Measurements from ENCODE around the gene HIC1. TPM values are rescaled to one million over a fixed set of nuclear protein-coding genes. Genes with fewer than 3 reads are reported as not detected.

Gene HIC1
- total RNA-seq, 1 experiment from 2014 or later: 3.7 TPM

DNA sequence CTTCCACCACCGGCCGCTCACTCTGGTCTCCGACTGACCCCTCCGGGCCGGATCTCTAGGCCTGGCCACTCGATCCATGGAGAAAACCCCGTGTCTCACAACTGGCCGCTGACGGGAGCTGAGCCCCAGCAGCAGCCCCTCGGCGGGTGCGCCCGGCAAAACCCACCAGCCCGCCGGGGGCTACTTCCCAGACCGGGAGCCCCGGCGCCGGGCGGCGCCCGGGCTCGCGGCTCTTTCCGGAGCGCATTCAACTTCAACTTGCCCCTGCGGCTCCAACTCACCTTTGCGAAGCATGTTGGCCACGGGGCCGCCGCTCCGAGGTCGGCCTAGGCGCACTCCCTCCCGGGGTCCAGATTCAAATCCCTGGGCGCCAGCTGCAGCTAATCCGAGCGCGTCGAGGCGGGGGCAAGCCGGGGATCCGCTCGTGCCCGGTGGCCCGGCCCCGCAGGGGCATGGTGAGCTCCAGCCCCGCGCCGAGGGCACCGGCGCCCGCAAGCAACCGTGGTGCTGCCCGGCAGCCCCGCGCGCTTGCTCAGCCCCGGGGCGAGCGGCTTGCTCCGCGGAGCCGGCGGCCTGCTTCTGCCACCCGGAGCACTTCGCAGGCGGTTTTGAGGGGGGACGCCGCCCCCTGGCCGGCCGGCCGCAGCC is 30.2 kb upstream of the HIC1 start:
- peak; percentile 18 for DNase-seq (ENCODE audit: low read depth)

GRCh38 chr17:2025220-2025621 is 29.7 kb upstream of the HIC1 start, which contains the start of gene RTN4RL1:
RTN4RL1 (minus strand) TSS chr17:2025334; CDS start chr17:2024865, 469 bp downstream.
- DNase-seq (ENCODE audit: low read depth): peak; percentile 72

DNA sequence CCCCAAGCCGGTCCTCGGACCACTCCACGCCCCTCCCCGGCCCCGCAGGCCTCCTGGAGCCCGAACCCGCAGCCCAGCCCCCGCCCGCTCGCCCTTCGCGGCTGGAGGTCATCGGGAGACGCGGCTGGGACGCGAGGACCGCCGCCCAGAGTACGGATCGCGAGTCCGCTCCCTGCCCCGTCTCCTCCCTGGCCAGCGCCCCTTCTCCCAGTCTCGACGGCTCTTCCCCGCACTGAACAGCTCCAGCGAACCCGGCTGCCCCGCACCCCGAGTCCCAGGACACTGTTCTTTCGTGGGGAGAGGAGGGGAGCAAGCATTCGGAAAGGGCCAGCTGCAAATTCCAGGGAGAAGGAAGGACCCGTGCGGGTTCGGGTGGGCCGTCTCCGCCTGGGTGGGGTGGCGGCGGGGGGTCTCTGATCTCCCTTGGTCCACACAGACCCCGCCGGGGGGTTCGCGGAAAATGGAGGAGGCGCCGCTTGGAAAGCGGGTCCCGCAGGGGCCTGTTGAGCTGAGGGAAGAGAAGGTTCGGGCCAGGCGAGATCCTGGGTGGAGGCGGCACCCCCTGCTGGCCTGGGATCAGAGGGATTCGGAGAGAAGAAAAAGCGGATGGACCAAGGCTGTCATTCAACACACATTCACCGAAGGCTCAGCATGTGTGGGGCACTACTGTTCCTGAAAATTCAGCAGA is 29.1 kb upstream of the HIC1 start:
- peak; percentile 67 for DNase-seq (ENCODE audit: low read depth)

DNA sequence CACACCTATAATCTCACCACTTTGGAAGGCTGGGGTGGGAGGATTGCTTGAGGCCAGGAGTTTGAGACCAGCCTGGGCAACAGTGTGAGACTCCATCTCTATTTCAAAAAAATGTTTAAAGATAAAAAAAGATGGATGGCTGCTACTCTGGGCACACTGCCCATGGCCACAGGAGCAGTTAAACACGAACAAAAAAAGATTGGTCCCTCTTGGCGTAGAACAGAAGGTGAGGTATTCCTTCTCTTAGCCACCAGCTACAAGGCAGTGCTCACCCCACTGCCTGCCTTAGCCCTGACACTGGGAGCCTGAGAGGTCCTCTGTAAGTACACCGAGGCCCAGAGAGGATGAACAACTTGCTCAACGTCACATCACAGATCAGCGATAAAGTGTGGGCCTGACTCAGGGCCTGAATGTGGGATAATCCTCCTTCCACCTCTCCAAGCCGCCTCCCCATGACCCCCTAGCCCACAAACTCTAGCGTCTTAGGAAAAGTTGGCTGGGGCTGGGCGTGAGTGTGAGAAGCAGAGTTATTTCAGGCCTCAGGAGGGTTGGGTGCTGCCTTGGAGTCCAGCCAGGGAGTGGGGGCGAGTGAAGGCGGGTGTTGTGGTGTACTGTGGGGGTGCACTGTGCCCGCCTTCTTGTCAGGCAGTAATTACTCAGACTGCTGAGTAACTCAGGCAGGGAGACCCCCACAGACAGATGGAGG is 27.2 kb upstream of the HIC1 start:
- no peak for DNase-seq (ENCODE audit: low read depth)

- DNase-seq (ENCODE audit: low read depth): no peak
Observed at GRCh38 chr17:2028234-2028614, 26.7 kb upstream of the HIC1 start.

DNA sequence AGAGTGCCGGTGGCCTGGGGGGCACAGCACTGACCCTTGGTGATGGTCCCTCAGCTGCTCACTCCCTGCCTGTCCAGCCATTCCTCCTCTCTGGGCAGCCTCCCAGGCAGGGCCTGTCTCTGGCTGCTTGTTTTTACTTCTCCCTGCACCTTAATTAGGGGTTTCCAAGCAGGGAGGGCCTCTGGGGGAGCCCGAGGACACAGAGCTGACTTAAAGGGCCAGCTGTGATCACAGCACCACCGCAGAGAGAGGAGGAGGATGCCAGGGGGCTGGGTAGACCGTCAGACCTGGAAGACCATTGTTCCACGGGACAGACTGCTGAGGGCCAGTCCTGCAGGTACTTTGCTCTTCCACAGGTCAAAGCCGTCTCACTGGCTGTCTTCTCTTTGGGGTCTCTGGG is 26.2 kb upstream of the HIC1 start:
- peak; percentile 22 for DNase-seq (ENCODE audit: low read depth)

DNA sequence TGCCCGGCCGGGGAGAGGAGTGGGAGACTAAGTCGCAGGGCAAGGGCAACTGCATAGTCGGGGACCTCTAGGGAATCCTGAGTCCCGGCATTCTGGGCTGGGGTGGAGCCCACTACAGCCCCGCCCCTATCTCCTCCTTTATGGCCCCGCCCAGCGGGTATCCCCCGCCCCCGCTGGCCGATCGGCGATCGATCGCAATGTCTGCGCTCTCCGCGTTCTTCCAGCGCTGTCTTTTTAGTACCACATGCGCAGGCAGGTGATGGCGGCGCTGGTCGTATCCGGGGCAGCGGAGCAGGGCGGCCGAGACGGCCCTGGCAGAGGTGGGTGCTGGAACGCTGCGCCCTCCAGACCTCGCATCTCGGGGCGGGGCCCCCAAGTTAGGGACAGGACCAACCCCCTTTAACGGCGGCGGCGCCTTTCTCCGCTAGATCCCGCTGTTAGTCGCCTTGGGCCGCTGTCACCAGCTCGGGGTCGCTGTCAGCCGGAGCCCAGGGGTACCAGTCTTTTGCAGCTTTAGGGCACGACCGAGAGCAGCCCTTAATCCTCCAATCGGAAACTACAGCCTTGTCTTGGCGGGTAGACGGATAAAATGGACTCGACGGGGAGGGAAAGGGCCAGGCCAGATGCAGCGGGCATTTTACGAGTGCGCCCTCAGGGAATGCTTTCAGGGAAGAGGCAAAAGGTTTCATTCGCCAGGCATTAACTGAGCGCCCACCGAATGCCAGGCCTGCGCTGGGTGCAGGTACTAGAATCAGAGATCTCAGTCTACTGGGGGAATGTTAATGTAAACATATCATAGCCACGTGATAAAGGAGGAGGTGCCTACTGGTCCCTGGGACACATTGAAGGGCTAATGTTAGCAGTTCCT is 24.8 kb upstream of the HIC1 start, which contains the start of gene DPH1:
TSS of gene DPH1 (plus strand) at position 243 of the 868 bp plus-strand sequence. CDS start at position 260, 17 bp downstream.
- DNase-seq (ENCODE audit: low read depth): peak; percentile 86

GRCh38 chr17:2030779-2031163 is 24.1 kb upstream of the HIC1 start:
- DNase-seq (ENCODE audit: low read depth): no peak

DNA sequence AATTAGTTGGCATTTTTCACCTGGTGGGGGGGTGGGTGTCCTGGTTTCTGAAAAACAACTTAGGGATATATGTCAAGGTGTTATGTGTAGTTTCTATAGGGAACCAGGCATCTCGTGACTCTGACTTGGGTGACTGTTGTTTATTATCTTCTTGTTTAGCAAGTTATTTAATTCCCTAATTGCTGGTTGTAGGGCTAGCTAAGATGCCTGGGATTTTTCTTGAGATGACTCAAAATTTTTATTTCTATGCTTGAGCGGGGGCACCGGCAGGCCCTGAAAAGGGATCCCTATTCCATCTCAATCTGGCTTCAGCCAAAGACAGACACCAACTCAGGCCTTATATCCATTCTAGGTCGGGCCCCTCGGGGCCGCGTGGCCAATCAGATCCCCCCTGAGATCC is 21.8 kb upstream of the HIC1 start:
- peak; percentile 25 for DNase-seq (ENCODE audit: low read depth)

DNA sequence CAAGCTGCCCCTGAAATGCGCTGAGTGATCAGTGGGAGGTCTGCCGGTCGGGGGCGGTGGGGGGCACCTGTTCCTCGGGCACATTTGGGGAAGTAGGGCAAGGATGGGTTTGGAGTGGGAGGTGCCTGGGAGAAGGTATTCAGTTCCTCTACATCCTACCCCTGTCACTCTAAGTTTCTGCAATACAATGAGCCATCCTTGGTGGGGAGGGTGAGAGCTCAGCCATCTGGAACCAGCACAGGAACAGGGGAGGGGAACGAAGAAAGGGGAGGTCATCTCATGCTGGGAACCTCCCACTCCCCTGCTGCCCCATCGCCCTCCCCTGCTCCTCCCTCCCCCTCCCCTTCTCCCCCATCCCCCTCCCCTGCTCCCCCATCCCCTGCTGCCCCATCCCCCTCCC is 20.7 kb upstream of the HIC1 start:
- DNase-seq (ENCODE audit: low read depth): peak; percentile 75

GRCh38 chr17:2034806-2035540 is 19.9 kb upstream of the HIC1 start:
- DNase-seq (ENCODE audit: low read depth): peak; percentile 85

DNA sequence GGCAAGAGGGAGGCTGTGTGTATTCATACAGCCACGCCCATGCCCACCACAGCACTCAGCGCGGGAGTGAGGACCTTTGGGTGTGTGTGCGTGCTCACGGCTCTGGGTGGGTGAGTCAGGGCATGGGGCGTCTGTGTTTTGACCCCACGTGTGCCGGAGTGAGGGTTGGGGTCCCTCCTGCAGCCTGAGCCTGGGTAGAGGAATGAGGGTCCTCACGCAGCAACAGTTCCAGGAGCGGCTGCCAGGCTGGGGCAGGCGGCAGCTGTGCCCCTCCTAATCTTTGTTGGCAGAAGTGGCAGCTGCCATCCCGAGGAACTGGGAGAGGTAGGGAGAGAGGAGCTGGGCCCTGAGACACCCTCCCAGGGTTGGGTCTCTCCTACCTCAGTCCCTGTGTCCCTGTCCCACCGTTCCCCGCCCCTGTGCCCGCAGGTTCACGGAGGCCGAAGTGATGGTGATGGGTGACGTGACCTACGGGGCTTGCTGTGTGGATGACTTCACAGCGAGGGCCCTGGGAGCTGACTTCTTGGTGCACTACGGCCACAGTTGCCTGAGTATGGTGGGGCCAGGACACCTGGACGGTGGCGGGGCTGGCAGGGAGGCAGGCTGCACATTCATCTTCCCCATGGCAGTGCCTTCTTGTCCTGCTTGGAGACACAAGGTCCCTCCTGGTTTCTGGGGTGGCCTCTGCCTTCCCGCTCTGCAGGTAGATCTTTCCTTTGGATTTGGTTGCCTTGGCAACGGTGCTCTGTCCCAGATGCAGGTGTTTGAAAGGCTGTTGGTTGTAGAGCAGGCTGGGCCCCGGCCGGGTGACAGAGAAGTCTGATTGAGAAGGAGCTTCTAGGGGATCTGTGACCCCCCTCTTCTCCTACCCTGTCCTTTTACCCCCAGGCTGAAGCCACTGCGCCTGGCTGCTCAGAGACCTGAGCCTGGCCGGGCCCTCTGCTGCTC is 19.1 kb upstream of the HIC1 start:
- no peak for DNase-seq (ENCODE audit: low read depth)

DNA sequence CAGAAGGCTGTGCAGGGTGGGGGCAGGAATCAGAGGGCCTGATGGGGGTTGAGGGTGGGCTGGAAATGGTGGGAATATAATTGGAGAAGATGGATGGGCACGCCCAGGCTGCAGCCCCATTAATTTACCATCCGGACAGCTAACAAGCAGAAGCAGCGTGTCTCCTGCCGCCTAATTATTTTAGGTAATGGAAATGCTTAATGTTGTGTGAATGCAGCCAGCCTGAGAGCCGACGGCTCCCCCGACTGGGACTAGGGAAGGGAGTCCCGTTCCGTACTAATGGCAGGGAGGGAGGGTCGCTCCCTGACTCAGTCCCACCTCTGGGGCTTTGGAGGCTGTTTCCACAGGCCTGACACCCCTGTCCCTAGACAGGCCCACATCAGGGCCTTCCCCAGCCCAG is 17.7 kb upstream of the HIC1 start:
- DNase-seq (ENCODE audit: low read depth): no peak

GRCh38 chr17:2040219-2040827 is 14.6 kb upstream of the HIC1 start:
- DNase-seq (ENCODE audit: low read depth): no peak

DNA sequence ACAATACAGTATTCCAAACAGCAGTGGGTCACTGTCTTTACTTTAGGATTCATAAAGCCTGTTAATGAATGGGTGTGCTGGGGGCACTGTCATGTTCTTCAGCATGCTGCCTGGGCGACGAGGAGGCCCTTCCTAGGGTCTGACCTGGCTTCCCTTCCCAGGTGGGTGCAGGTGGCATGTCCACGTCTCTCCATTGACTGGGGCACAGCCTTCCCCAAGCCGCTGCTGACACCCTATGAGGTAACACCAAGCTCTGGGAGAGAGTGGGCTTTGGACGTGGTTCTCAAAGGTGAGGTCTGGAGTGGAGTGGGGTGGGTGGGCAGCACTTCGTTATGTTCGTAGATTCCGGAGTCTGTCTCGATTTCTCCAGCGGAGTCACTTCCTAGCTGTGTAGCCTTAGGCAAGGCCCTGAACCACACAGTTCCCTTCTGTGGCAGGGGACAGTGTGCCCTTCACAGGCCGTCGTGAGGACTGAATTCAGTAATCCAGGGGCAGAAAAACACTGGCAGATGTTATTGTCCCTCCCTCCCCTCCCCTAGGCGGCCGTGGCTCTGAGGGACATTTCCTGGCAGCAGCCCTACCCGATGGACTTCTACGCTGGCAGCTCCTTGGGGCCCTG is 13.9 kb upstream of the HIC1 start:
- no peak for DNase-seq (ENCODE audit: low read depth)

- DNase-seq (ENCODE audit: low read depth): peak; percentile 91
Observed at GRCh38 chr17:2041561-2042389, 13.1 kb upstream of the HIC1 start, which contains the start of gene OVCA2. OVCA2 (plus strand) TSS chr17:2042022; CDS start chr17:2042048, 26 bp downstream.

GRCh38 chr17:2042390-2042847 is 12.5 kb upstream of the HIC1 start:
- peak; percentile 35 for DNase-seq (ENCODE audit: low read depth)

GRCh38 chr17:2042933-2043332 is 12.0 kb upstream of the HIC1 start:
- DNase-seq (ENCODE audit: low read depth): no peak
